Activated T-cell treated with anti-CD3 and anti-CD28 coated beads, Interleukin-2, amount 50 U/mL, for 1 hour (primary cell): Measurements from ENCODE around the gene LPCAT1.

Source experiments
- DNase-seq: peaks from one replicate; pipeline ENCODE4 v3.0.0-alpha.2; 2020

LPCAT1 gene

DNA sequence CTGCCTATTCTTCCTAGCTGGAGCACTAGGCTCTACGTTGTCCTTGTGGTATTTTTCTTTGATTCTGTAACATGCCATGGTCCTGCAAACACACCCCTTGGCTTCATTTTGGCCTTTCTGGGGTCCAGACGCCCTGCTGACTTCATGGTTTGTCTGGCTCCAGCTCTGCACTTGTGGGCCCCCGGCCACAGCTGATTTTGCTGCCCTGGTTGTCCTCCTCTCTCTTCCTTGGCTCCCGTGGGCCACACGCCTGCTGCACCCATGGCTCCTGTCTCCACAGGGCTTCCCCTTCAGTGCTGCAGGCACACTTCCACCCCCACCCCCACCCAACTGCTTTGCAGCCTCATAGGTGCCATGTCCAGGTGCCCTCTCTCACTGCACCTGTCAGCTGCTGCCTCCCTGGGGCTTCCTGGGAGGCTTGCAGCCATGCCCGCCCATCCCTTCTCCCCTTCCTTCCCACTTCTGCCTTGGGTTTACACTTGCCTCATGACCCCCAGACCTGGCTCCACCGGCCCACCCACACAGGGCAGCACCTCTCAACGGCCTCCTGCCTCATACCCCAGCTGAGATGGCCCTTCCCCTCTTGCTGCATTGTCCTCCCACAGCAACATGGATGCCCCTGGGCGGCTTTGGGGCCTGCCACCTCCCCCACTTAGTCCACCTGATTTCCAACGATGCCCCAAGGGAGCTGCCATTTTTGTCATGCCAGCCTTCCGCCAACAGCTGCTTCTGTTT, 104.1 kb downstream of the LPCAT1 start:
- peak; percentile 1 for DNase-seq

DNA sequence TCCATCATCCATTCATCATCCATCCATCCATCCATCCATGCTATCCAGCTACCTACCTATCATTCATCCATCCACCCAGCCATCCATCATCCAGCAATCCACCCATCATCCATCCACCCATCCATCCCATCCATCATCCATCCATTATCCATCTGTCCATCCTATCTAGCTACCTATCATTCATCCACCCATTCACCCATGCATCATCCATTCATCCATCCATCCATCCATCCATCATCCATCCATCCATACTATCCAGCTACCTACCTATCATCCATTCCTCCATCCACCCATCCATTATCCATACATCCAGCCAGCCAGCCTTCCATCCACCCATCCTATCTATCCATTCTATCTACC, 104.9 kb downstream of the LPCAT1 start:
- no peak for DNase-seq

DNA sequence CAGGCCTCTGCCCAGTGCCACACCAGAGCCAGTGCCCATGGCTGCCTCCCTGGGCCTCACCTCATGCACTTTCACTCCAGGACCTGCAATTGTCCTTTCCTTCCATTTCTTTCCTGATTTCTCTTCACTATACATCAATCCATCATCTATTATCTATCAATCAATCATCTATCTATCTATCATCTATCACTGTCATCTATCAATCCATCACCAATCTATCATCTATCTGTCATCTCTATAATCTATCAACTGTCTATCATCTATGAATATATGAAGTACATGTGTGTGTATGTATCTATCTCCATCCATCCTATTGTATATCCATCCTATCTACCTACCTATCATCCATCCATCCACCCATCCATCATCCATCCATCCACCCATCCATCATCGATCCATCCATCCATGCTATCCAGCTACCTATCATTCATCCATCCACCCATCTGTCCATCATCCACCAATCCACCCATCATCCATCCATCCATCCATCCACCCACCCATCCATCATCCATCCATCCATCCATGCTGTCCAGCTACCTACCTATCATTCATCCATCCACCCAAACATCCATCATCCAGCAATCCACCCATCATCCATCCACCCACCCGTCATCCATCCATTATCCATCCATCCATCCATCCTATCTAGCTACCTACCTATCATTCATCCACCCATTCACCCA, 105.4 kb downstream of the LPCAT1 start:
- no peak for DNase-seq

DNA sequence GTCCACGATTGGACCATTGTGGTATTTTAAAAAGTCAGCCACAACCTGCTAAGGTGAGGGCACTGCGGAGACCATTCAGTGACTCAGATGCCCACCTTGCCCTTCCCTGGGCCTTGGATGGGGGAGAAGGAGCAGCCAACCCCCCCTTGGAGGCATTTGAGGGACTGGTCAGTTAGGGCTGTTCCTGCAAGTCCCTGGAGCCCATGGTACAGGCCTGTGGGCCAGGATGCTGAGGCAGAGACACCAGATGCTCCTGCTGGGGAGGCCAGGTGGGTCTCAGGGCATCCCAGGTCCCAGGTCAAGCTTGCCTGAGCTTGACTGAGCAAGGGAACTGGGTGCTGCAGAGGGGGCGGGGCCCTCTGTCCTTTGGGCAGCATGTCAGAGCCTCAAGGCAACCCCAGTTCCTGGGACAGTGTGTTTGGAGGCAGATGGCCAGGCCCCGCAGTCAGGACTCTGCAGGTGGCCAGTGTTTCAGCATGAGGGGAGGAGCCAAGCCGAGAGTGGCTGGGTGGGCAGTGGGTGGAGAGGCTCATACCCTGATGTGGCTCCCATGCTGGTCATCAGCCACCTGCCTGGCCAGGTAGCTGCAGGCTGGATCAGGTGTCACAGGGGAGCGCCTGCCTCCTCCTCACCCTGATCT, 106.1 kb downstream of the LPCAT1 start:
- no peak for DNase-seq

DNA sequence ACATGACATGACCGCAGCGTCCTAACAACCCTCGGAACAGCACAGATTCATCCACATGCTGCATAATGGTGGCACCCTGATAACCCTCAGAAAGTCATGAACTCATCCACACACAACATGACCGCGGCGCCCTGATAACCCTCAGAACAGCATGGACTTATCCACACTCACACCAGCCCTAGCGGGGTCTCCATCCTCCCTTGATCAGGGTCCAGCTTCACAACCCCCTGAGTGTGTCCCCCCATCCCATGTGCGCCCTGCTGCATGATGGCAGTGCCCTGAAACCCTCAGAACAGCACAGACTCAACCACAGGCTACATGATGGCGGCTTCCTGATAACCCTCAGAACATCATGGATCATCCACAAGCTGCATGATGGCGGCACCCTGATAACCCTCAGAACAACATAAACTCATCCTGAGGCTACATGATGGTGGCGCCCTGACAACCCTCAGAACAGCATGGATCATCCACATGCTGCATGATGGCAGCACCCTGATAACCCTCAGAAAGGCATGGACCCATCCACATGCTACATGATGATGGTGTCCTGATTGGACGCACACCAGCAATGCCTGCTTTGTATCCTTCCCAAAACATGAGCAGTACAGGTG, 106.8 kb downstream of the LPCAT1 start:
- DNase-seq: no peak

DNA sequence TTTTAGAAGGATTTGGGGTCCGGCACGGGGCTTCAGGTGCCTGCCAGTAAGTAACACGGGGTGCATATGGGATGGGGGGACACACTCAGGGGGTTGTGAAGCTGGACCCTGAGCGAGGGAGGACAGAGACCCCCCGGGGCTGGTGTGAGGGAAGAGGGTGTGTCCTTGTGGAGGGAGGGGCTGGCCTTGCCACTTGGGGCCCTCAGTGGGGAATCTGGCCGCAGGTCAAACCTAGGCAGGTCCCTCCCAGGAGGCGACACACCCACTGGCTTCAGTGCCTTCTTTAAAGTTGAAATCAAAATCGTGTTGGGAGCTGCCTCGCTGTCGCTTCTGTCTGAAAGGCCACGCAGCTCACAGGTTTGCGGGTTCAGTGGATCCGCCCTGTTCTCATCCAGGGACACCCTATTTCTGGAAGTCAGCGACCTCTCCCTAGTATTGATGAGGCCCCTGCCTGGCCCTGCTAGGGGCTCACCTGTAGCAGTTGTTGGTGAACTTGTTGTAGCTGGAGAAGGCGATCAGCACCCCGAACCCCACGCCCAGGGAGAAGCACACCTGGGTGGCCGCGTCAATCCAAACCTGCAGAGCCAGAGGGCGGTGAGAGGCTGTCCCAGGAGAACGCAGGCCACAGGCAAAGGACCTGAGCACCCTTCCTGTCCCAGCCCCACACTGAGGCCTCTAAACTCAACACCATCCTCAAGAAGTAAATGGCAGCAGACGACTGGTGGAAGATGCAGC, 108.0 kb downstream of the LPCAT1 start:
- DNase-seq: peak; percentile 4

DNA sequence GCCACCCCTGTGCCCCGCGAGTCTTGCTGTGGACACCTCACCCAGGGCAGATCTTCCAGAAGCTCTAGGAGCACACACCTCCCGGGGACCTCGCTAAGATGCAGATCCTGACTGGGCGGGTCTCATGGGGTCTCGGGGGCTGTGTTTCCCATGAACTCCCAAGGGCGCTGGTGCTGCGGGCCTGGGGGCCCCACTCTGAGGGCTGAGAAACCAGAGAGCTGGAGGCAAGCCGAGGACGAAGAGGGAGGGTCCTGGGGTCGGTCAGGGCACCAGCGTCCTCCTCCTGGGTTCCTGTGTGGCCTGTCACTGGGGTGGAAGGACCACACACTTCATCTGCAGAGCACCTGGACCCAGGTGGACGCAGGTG, 108.7 kb downstream of the LPCAT1 start:
- DNase-seq: no peak

DNA sequence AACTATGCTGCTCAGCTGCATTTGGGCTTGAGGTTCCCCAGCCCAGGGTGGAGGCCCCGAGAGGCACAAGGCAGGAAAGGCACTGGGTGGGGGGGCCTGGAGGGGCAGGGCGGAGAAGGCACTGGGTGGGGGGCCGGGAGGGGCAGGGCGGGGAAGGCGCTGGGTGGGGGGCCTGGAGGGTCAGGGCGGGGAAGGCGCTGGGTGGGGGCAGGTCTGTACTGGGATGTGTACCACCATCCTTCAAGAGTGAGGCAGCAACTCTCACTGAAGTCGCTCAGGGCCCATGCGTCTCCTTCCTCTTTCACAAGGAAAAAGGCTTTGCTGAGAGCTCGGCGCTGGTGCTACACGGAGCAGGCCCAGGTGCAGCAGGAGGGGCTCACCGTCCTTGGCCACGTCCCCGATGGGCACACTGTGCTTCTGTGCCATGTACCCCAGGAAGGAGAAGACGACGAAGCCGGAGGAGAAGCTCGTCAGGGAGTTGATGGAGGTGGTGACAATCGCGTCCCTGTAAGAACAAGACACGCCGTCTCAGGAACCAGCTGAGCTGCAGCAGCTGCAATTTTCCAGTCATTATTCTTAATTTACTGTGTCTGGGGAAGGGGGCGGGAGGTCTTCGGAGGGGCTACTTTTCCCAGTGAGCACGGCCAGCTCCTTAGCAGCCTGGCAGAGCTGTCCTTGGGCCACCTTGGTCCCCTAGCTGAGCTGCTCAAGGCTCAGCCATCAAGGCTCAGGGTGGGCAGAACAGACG, 109.3 kb downstream of the LPCAT1 start:
- DNase-seq: no peak

DNA sequence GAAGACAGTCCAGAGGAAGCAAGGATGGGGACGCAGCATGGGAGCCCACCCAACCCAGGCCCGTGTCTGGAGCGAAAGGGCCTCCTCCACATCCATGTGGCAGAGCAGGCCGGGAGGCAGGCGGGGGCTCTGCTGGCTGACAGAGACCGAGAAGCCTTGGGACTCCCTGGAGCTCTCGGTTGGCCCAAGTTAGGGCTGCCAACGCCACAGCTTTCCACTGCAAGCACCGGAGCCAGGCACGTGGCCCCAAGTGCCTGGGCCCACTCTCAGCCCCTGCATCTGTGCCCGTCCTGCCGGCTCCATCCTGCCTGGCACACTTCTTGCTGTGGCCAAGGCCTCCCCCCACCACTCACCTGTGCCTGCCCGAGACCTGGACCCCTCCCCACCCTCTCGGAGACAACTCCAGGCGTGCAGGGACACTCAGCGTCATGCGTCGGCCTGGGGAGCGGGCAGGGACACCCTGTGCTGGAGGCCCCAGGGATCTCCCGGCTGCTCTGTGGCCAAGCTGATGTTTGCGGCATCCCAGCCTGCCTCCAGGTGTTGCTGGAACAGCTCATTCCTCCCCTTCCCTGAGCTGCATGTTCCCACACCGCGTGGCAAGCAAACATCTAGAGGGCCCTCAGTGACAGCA, 110.0 kb downstream of the LPCAT1 start:
- no peak for DNase-seq

DNA sequence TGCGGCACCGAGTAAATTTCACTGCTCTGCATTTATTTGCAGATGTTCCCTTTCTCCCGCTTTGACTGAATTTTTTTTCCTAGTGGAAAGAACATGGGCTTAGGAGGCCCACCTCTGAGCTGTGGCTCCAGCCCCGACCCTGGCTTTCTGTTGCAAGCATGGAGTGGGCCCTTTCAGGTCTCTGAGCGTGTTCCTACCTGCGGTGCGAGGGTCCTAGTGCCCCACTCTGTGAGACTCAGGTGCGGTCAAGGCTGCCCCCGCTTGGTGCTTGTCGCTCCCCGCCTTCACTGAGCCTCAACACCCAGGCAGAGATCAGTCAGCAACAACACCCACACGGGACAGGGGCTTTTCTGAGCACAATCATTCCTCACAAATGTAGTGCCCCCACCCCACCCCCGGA, 110.5 kb downstream of the LPCAT1 start:
- DNase-seq: no peak

DNA sequence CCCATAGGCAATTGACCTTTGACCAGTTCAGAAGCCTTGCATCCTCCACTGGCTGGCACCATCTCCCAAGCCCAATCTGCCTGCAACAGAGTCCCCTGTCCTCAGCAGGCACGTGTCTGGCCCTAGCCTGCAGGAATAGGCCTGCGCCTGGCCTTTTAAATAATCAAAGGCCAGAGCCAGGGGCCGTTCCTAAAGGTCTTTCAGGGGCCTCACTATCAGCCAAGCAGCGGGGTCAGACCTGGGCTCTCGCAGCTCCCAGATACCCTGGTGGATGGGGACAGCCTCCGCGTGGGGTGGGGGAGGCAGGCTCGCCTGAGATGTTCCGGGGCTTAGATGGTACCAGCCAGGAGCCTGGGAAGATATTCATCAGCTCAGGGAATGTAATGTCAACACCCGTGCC, 111.1 kb downstream of the LPCAT1 start:
- DNase-seq: no peak

DNA sequence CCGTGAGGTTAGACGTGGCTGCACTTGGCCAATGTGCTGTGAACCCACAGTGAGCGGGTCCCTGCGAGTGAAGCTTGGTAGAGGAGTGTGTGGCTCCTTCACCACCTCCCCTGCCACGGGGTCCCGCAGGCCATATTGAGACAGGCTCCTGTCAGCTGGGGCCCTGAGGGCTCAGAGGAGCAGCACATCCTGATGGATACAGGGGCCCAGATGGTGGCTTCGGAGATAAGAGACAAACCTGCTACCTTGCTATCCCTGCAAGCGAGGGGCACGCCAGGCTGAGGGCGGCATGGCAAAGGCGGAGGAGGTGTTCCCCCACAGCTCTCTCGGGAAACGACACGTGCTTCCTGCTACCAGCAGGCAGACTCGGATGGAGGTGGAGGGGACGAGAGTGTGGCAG, 111.6 kb downstream of the LPCAT1 start:
- DNase-seq: no peak
